Activated T-cell treated with anti-CD3 and anti-CD28 coated beads, Interleukin-2, amount 50 U/mL, for 4 hours (primary cell): ENCODE measurements around the gene TRDN. TPM values are rescaled to one million over a fixed set of nuclear protein-coding genes. Genes with fewer than 3 reads are reported as not detected.
"Not testable (repeated sequence)": the region's sequence is repeated elsewhere in the genome, so short reads cannot be mapped to it uniquely, and the experiment has no call there.

Source experiments
- ATAC-seq, 2 donors: fragments of 200-7000 bp; cut with Tn5 transposase; one replicate each; pipeline ENCODE4 v1.10.0; 2021
- DNase-seq: peaks from one replicate; pipeline ENCODE4 v3.0.0-alpha.2; 2020
- H3K27me3 Mint-ChIP-seq: one replicate; pipeline ENCODE4 v1.8.0; 2021; ENCODE audit warnings: low read depth, mixed read lengths
- H3K36me3 Mint-ChIP-seq: one replicate; pipeline ENCODE4 v1.8.0; 2022; ENCODE audit warnings: mixed read lengths; ENCODE audit not compliant: insufficient read depth
- H3K4me1 Mint-ChIP-seq: one replicate; pipeline ENCODE4 v1.8.0; 2021; ENCODE audit warnings: low read depth, mixed read lengths
- H3K4me3 Mint-ChIP-seq: one replicate; pipeline ENCODE4 v1.8.0; 2021; ENCODE audit warnings: mild to moderate bottlenecking, moderate library complexity, mixed read lengths
- H3K9me3 Mint-ChIP-seq: one replicate; pipeline ENCODE4 v1.8.0; 2021; ENCODE audit warnings: mixed read lengths
- total RNA-seq, 3 donors: library from RNA; stranded (reverse); gene quantifications; one replicate each; pipeline ENCODE4 v1.2.1, GENCODE V29; 2021

TRDN gene
- total RNA-seq, 3 donors from 2014 or later, result not detected

GRCh38 chr6:123598011-123598410 lies 38.7 kb downstream of the TRDN start:
- no peak for ATAC-seq
- H3K4me1 Mint-ChIP-seq, result no peaks in the 10 kb centered on the region
- H3K4me3 Mint-ChIP-seq, result no peak overlapping the region
- H3K27me3 Mint-ChIP-seq, result no peaks in the 10 kb centered on the region
- no peaks in the 10 kb centered on the region for H3K36me3 Mint-ChIP-seq
- H3K9me3 Mint-ChIP-seq, result no peaks in the 10 kb centered on the region
- DNase-seq, result no peak

GRCh38 chr6:123594776-123595175 lies 42.0 kb downstream of the TRDN start:
- no peaks in the 10 kb centered on the region for H3K36me3 Mint-ChIP-seq
- no peak for ATAC-seq
- H3K27me3 Mint-ChIP-seq, result no peaks in the 10 kb centered on the region
- H3K4me1 Mint-ChIP-seq, result no peaks in the 10 kb centered on the region
- H3K4me3 Mint-ChIP-seq, result no peak overlapping the region
- H3K9me3 Mint-ChIP-seq, result no peaks in the 10 kb centered on the region
- no peak for DNase-seq

- no peaks in the 10 kb centered on the region for H3K27me3 Mint-ChIP-seq
- no peaks in the 10 kb centered on the region for H3K36me3 Mint-ChIP-seq
- H3K4me3 Mint-ChIP-seq, result no peak overlapping the region
- DNase-seq (no peak), ATAC-seq (no peak)
- H3K9me3 Mint-ChIP-seq, result no peaks in the 10 kb centered on the region
- no peaks in the 10 kb centered on the region for H3K4me1 Mint-ChIP-seq
These were observed 44.3 kb downstream of the TRDN start for GRCh38 chr6:123592426-123592825.

- H3K27me3 Mint-ChIP-seq, result no peaks in the 10 kb centered on the region
- H3K4me3 Mint-ChIP-seq, result no peak overlapping the region
- no peak for DNase-seq
- H3K36me3 Mint-ChIP-seq, result no peaks in the 10 kb centered on the region
- H3K9me3 Mint-ChIP-seq, result peaks cover 7% of the 10 kb centered on the region
- ATAC-seq, result no peak
- no peaks in the 10 kb centered on the region for H3K4me1 Mint-ChIP-seq
These were observed 46.8 kb downstream of the TRDN start for GRCh38 chr6:123589973-123590372.

GRCh38 chr6:123589317-123589716 lies 47.4 kb downstream of the TRDN start:
- peaks cover 7% of the 10 kb centered on the region for H3K9me3 Mint-ChIP-seq
- H3K27me3 Mint-ChIP-seq, result no peaks in the 10 kb centered on the region
- ATAC-seq (no peak), DNase-seq (no peak)
- no peaks in the 10 kb centered on the region for H3K36me3 Mint-ChIP-seq
- no peak overlapping the region for H3K4me3 Mint-ChIP-seq
- H3K4me1 Mint-ChIP-seq, result no peaks in the 10 kb centered on the region

- Mint-ChIP-seq H3K4me1 (no peaks in the 10 kb centered on the region), H3K36me3 (no peaks in the 10 kb centered on the region), H3K4me3 (no peak overlapping the region), H3K9me3 (peaks cover 7% of the 10 kb centered on the region), H3K27me3 (no peaks in the 10 kb centered on the region)
- DNase-seq, result no peak
- ATAC-seq, result no peak
These were observed 48.2 kb downstream of the TRDN start for GRCh38 chr6:123588546-123588895.

- no peaks in the 10 kb centered on the region for H3K27me3 Mint-ChIP-seq
- DNase-seq (no peak), ATAC-seq (no peak)
- no peaks in the 10 kb centered on the region for H3K4me1 Mint-ChIP-seq
- no peaks in the 10 kb centered on the region for H3K36me3 Mint-ChIP-seq
- H3K9me3 Mint-ChIP-seq, result peaks cover 7% of the 10 kb centered on the region
- H3K4me3 Mint-ChIP-seq, result no peak overlapping the region
These were observed 48.8 kb downstream of the TRDN start for GRCh38 chr6:123587838-123588545.

- not testable (repeated sequence) for H3K4me3 Mint-ChIP-seq, ATAC-seq, DNase-seq, H3K27me3 Mint-ChIP-seq, H3K9me3 Mint-ChIP-seq, H3K36me3 Mint-ChIP-seq, H3K4me1 Mint-ChIP-seq
These were observed 49.3 kb downstream of the TRDN start for GRCh38 chr6:123587407-123587806.

- Mint-ChIP-seq H3K27me3 (no peaks in the 10 kb centered on the region), H3K9me3 (no peaks in the 10 kb centered on the region), H3K36me3 (no peaks in the 10 kb centered on the region), H3K4me1 (no peaks in the 10 kb centered on the region), H3K4me3 (no peak overlapping the region)
- ATAC-seq (no peak), DNase-seq (no peak)
These were observed 56.4 kb downstream of the TRDN start for GRCh38 chr6:123580331-123580730.

- Mint-ChIP-seq H3K27me3 (no peaks in the 10 kb centered on the region), H3K36me3 (no peaks in the 10 kb centered on the region), H3K4me3 (no peak overlapping the region), H3K4me1 (no peaks in the 10 kb centered on the region), H3K9me3 (no peaks in the 10 kb centered on the region)
- DNase-seq, result no peak
- ATAC-seq, result no peak
These were observed 61.6 kb downstream of the TRDN start for GRCh38 chr6:123575188-123575587.

GRCh38 chr6:123570813-123571684 lies 65.7 kb downstream of the TRDN start:
- Mint-ChIP-seq H3K4me3 (no peak overlapping the region), H3K9me3 (no peaks in the 10 kb centered on the region), H3K27me3 (no peaks in the 10 kb centered on the region), H3K4me1 (no peaks in the 10 kb centered on the region), H3K36me3 (no peaks in the 10 kb centered on the region)
- ATAC-seq (no peak), DNase-seq (no peak)

GRCh38 chr6:123569575-123569974 lies 67.2 kb downstream of the TRDN start:
- Mint-ChIP-seq H3K27me3 (no peaks in the 10 kb centered on the region), H3K9me3 (peaks cover 5% of the 10 kb centered on the region), H3K4me3 (no peak overlapping the region), H3K4me1 (no peaks in the 10 kb centered on the region), H3K36me3 (no peaks in the 10 kb centered on the region)
- DNase-seq, result no peak
- no peak for ATAC-seq

GRCh38 chr6:123565529-123565928 lies 71.2 kb downstream of the TRDN start:
- no peaks in the 10 kb centered on the region for H3K4me1 Mint-ChIP-seq
- H3K9me3 Mint-ChIP-seq, result peaks cover 12% of the 10 kb centered on the region
- DNase-seq, result no peak
- no peaks in the 10 kb centered on the region for H3K27me3 Mint-ChIP-seq
- H3K36me3 Mint-ChIP-seq, result no peaks in the 10 kb centered on the region
- no peak for ATAC-seq
- H3K4me3 Mint-ChIP-seq, result no peak overlapping the region

- Mint-ChIP-seq H3K4me1 (no peaks in the 10 kb centered on the region), H3K36me3 (no peaks in the 10 kb centered on the region), H3K27me3 (no peaks in the 10 kb centered on the region), H3K4me3 (no peak overlapping the region), H3K9me3 (peaks cover 17% of the 10 kb centered on the region)
- no peak for ATAC-seq
- DNase-seq, result no peak
These were observed 72.4 kb downstream of the TRDN start for GRCh38 chr6:123564361-123564760.

- Mint-ChIP-seq H3K27me3 (no peaks in the 10 kb centered on the region), H3K9me3 (peaks cover 21% of the 10 kb centered on the region), H3K4me3 (no peak overlapping the region), H3K36me3 (no peaks in the 10 kb centered on the region), H3K4me1 (no peaks in the 10 kb centered on the region)
- ATAC-seq, result no peak
- DNase-seq, result no peak
These were observed 74.1 kb downstream of the TRDN start for GRCh38 chr6:123562677-123563076.
